Upper lobe of left lung (tissue), 4 donors: ENCODE measurements around the gene RPL12.

Experiments
- EP300 ChIP-seq, 4 donors: sonication (generic); formaldehyde crosslinking; IDR thresholded peaks; one replicate each; pipeline ENCODE4 v1.5.1; 2017; ENCODE audit warnings: antibody characterized with exemption in 4 of 4, control low read depth in 2 of 4
- POLR2A ChIP-seq, 4 donors: fragments of 450-650 bp; IDR thresholded peaks; one replicate each; pipeline ENCODE4 v1.5.1; 2016 to 2017; ENCODE audit warnings: antibody characterized with exemption in 4 of 4, mild to moderate bottlenecking in 2 of 4
- POLR2AphosphoS5 ChIP-seq, 2 donors: sonication (generic); formaldehyde crosslinking; IDR thresholded peaks; one replicate each; pipeline ENCODE4 v1.5.1; 2017; ENCODE audit warnings: antibody characterized with exemption in 2 of 2
- TF ChIP-seq, protein P1 (sequence below), 6 experiments: fragments of 450-650 bp in 4 of 6; fragments of 200-600 bp in 2 of 6; sonication (generic) in 2 of 6; IDR thresholded peaks; one replicate each; pipeline ENCODE4 v1.5.1; 2016 to 2019; ENCODE audit warnings: antibody characterized with exemption in 6 of 6

GRCh38 chr9:127463382-127463781, 12.2 kb upstream of the RPL12 start:
- TF ChIP-seq, protein P1, sequence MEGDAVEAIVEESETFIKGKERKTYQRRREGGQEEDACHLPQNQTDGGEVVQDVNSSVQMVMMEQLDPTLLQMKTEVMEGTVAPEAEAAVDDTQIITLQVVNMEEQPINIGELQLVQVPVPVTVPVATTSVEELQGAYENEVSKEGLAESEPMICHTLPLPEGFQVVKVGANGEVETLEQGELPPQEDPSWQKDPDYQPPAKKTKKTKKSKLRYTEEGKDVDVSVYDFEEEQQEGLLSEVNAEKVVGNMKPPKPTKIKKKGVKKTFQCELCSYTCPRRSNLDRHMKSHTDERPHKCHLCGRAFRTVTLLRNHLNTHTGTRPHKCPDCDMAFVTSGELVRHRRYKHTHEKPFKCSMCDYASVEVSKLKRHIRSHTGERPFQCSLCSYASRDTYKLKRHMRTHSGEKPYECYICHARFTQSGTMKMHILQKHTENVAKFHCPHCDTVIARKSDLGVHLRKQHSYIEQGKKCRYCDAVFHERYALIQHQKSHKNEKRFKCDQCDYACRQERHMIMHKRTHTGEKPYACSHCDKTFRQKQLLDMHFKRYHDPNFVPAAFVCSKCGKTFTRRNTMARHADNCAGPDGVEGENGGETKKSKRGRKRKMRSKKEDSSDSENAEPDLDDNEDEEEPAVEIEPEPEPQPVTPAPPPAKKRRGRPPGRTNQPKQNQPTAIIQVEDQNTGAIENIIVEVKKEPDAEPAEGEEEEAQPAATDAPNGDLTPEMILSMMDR (IDR thresholded peaks at IDR 0.05), result no peak
- TF ChIP-seq POLR2AphosphoS5 (IDR thresholded peaks at IDR 0.05) (no peak), POLR2A (IDR thresholded peaks at IDR 0.05) (no peak), EP300 (IDR thresholded peaks at IDR 0.05) (no peak)
